Measurements from ENCODE around the gene NMNAT1. TPM values are rescaled to one million over a fixed set of nuclear protein-coding genes. Genes with fewer than 3 reads are reported as not detected.
"Not testable (repeated sequence)": the region's sequence is repeated elsewhere in the genome, so short reads cannot be mapped to it uniquely, and the experiment has no call there.

Gene NMNAT1
- total and polyA plus RNA-seq, 8 donors: 3.0 to 9.3 (median 3.8) TPM

GRCh38 chr1:9992910-9993309, 49.6 kb downstream of the NMNAT1 start:
- WGBS, 2 donors: 86 to 91% methylated on average over 5 of the region's 5 CpGs
- no peaks in the 10 kb centered on the region for H3K27me3 ChIP-seq
- H3K4me3 ChIP-seq: no peak overlapping the region
- DNase-seq: no peak
- no peaks in the 10 kb centered on the region for H3K9me3 ChIP-seq
- no peak for FAIRE-seq
- intact Hi-C loops (cut with DNase I): no loop called here
- H3K27ac ChIP-seq: no peak overlapping the region
- no peaks in the 10 kb centered on the region for H3K36me3 ChIP-seq
- TF ChIP-seq CTCF (IDR thresholded peaks at IDR 0.05): no peak
- ATAC-seq: no peak
- H3K4me1 ChIP-seq: no peaks in the 10 kb centered on the region

- no peak for FAIRE-seq
- no peak overlapping the region for H3K27ac ChIP-seq
- WGBS, 2 donors: 68 to 72% methylated on average over 7 of the region's 7 CpGs
These were observed 50.3 kb downstream of the NMNAT1 start for GRCh38 chr1:9993561-9994075.

GRCh38 chr1:9996624-9997582, 53.6 kb downstream of the NMNAT1 start, which contains the start of gene RBP7:
Gene RBP7 (plus strand): TSS chr1:9997228. CDS start chr1:9997259, 31 bp downstream.
- H3K36me3 ChIP-seq: no peaks in the 10 kb centered on the region
- H3K27me3 ChIP-seq: peaks cover 0 to 3% (median 0%) of the 10 kb centered on the region in 4 donors
- intact Hi-C loops (cut with DNase I): no loop called here
- no peaks in the 10 kb centered on the region for H3K9me3 ChIP-seq
- H3K4me1 ChIP-seq: no peaks in the 10 kb centered on the region
- WGBS, 2 donors: 8 to 11% methylated on average over 49 to 71 of the region's 71 CpGs
- peak; percentile 63 to 81 (median 70) for ATAC-seq
- TF ChIP-seq CTCF (IDR thresholded peaks at IDR 0.05): no peak
- no peak for FAIRE-seq
- H3K27ac ChIP-seq: no peak within 1 kb of the TSS
- peak; percentile 4 to 72 (median 26) for DNase-seq
- peak within 1 kb of the TSS; percentile 28 to 57 (median 42) for H3K4me3 ChIP-seq

More at GRCh38 chr1:9993561-9994075, 50.3 kb downstream of the NMNAT1 start:
- no peaks in the 10 kb centered on the region for H3K9me3 ChIP-seq
- no peak for TF ChIP-seq CTCF (IDR thresholded peaks at IDR 0.05)
- no peak for ATAC-seq
- DNase-seq: no peak
- peaks cover 0 to 3% (median 0%) of the 10 kb centered on the region in 4 donors for H3K27me3 ChIP-seq
- no peaks in the 10 kb centered on the region for H3K4me1 ChIP-seq
- no peaks in the 10 kb centered on the region for H3K36me3 ChIP-seq
- intact Hi-C loops (cut with DNase I): no loop called here
- no peak overlapping the region for H3K4me3 ChIP-seq

GRCh38 chr1:10001016-10001665, 57.9 kb downstream of the NMNAT1 start:
- no peak overlapping the region for H3K4me3 ChIP-seq
- FAIRE-seq (no peak), DNase-seq (no peak), ATAC-seq (no peak)
- no peak overlapping the region for H3K27ac ChIP-seq
- no peak for TF ChIP-seq CTCF (IDR thresholded peaks at IDR 0.05)
- H3K4me1 ChIP-seq: no peaks in the 10 kb centered on the region
- 77 to 81% methylated on average over 8 of the region's 8 CpGs for WGBS, 2 donors
- H3K9me3 ChIP-seq: no peaks in the 10 kb centered on the region
- intact Hi-C loops (cut with DNase I): no loop called here
- H3K36me3 ChIP-seq: no peaks in the 10 kb centered on the region
- H3K27me3 ChIP-seq: peaks cover 0 to 3% (median 0%) of the 10 kb centered on the region in 4 donors

- H3K4me3 ChIP-seq; H3K36me3 ChIP-seq; H3K4me1 ChIP-seq; FAIRE-seq; H3K9me3 ChIP-seq; DNase-seq; ATAC-seq; H3K27ac ChIP-seq; H3K27me3 ChIP-seq; intact Hi-C loops (cut with DNase I): not testable (repeated sequence)
- WGBS, 2 donors: 88 to 97% methylated on average over 8 of the region's 8 CpGs
These were observed 62.0 kb downstream of the NMNAT1 start for GRCh38 chr1:10005248-10005647.
